Medulla oblongata (tissue), 1 donor: ENCODE data around the gene OR7C1.
"Not testable (repeated sequence)": the region's sequence is repeated elsewhere in the genome, so short reads cannot be mapped to it uniquely, and the experiment has no call there.

Source experiments
- DNase-seq: peaks from one replicate; pipeline ENCODE4 v3.0.0-alpha.2; 2015; ENCODE audit errors: extremely low spot score

Gene OR7C1

GRCh38 chr19:14767466-14767971 lies 67.5 kb downstream of the OR7C1 start:
- no peak for DNase-seq

- DNase-seq: not testable (repeated sequence)
Observed at GRCh38 chr19:14765841-14766240, 69.1 kb downstream of the OR7C1 start.

GRCh38 chr19:14765403-14765802 lies 69.6 kb downstream of the OR7C1 start:
- DNase-seq: not testable (repeated sequence)

- DNase-seq: no peak
Observed at GRCh38 chr19:14764401-14764800, 70.6 kb downstream of the OR7C1 start.

GRCh38 chr19:14763497-14764145 lies 71.4 kb downstream of the OR7C1 start:
- DNase-seq: no peak

- no peak for DNase-seq
Observed at GRCh38 chr19:14762111-14762510, 72.9 kb downstream of the OR7C1 start.

GRCh38 chr19:14761607-14762006 lies 73.4 kb downstream of the OR7C1 start:
- no peak for DNase-seq

GRCh38 chr19:14758816-14759215 lies 76.2 kb downstream of the OR7C1 start:
- no peak for DNase-seq

GRCh38 chr19:14748601-14749000 lies 86.4 kb downstream of the OR7C1 start:
- DNase-seq: no peak
